ENCODE results near the gene TDRD3.

- TF ChIP-seq BHLHE40 (IDR thresholded peaks at IDR 0.05; ENCODE audit: borderline replicate concordance) (no peak), FOXK2 (IDR thresholded peaks at IDR 0.05) (no peak)
- TF ChIP-seq, protein P1, sequence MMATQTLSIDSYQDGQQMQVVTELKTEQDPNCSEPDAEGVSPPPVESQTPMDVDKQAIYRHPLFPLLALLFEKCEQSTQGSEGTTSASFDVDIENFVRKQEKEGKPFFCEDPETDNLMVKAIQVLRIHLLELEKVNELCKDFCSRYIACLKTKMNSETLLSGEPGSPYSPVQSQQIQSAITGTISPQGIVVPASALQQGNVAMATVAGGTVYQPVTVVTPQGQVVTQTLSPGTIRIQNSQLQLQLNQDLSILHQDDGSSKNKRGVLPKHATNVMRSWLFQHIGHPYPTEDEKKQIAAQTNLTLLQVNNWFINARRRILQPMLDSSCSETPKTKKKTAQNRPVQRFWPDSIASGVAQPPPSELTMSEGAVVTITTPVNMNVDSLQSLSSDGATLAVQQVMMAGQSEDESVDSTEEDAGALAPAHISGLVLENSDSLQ (IDR thresholded peaks at IDR 0.05), result no peak
Measured at GRCh38 chr13:60538566-60538965, 141.5 kb downstream of the TDRD3 start.
